Iris pigment epithelial cell (primary cell): Measurements from ENCODE around the gene SLC39A11.
"Not testable (repeated sequence)": the region's sequence is repeated elsewhere in the genome, so short reads cannot be mapped to it uniquely, and the experiment has no call there.

Experiments used
- DNase-seq: peaks from one replicate; pipeline ENCODE4 v3.0.0-alpha.2; 2011; ENCODE audit warnings: low read depth

Gene SLC39A11

DNA sequence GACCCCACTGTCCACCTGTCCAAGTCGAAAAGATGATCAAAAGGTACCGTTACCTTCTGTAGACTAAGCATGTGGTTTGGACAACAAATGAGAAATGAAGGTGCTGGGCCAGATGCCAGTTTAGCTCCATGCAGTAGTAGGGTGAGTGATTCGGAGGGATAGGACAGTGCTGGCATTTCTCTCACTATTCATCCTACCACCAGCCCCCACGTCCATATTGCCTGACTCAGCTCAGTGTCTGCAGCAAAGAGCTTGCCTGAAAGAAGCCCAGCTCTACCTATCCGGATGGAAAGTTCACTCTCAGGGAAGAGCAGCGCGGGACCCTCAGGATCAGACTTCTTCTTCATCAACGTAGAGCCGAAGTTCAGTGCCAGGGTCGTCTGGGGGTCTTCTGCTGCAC is 145.0 kb downstream of the SLC39A11 start:
- no peak for DNase-seq

GRCh38 chr17:72946696-72947095 is 145.8 kb downstream of the SLC39A11 start:
- DNase-seq = no peak

- no peak for DNase-seq
Measured at GRCh38 chr17:72946156-72946555, 146.3 kb downstream of the SLC39A11 start.

DNA sequence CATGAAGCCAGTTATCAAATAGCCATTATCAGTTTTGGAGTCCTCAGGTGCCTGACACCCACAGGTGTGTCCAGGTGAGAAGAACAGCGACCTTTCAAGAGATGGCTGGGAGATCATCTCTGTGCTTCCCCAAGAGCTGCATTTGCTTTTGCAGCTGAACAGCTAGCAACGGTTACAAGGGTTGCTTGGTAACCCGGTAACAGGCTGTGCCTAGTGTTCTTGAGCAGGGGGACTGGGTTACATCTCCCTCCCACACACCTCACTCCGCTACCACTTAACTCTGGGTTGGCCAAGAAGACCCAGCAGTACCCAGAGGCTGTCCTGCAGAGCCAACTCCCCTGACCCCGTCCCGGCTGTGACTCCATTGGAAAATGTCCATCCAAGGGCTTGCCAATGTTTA is 147.0 kb downstream of the SLC39A11 start:
- DNase-seq = no peak

DNA sequence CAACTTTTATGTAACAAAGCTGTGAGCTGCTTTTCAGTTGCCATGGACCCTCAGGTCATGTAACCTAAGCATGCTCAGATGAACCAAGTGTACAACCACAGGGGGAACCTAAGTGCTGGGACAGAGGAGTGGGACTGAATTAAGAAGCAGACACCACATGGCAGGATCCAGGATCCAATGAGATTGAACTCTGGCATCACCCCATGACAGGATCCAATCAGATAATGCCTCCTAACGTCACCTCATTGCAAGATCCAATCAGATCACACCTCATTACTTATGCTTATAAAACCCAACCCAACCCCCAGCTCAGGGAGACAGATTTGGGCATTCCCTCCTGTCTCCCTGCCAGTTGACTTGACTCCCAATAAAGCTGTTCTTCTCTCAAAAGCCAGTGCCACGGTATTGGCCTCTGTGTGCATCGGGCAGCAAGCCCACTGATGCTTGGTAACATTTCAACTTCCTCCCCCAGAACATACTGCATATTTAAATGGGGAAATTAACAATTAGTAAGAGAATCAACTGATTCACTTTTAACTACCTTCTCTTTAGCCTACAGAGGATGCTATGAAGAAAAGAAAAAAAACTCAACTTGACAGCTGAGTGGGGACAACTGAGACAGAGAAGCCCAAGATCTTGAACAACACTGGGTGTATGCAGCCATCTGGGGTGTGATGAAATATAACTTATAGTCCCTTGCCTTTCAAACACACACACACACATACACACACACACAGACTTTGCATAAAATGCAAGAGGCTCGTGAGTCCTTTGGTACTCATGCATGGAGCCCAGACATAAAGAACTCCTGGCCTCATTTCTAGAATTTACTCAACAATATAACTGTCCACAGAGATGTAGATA is 148.4 kb downstream of the SLC39A11 start:
- DNase-seq = no peak

DNA sequence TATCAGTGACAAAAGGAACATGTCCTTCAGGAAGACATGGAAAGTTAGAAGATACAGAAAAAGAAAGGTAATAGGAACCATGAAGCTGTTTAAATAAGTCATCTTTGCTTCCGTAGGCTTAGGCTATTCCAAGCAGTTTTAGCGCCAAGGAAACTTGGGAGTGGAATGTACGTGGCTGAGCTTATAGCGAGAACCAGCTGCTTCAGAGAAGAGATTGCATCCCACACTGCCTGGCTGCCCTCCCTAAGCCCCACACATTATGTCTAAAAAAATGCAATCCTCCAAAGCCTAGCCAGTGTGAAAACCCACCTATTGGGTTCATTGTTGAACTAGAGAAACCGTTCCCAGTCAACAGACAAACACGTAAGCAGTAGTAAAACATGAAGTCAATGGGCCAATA is 149.9 kb downstream of the SLC39A11 start:
- DNase-seq = no peak

DNA sequence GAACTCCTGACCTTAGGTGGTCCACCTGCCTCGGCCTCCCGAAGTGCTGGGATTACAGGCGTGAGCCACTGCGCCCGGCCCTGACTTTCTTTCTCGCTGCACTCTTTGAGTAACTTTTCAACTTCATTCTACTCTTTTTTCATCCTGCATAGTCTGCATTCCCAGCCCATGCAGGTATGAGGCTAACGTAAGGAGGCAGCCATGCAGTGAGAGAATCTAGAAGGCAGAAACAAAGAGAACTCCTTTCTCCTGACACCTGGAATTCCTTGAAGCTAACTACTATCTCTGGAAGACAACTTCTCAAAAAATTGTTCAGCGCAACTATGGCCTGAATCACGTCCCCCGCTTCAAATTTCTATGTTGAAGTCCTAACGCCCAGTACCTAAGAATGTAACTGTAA is 152.0 kb downstream of the SLC39A11 start:
- DNase-seq = no peak

GRCh38 chr17:72938482-72938881 is 154.0 kb downstream of the SLC39A11 start:
- DNase-seq = no peak

DNA sequence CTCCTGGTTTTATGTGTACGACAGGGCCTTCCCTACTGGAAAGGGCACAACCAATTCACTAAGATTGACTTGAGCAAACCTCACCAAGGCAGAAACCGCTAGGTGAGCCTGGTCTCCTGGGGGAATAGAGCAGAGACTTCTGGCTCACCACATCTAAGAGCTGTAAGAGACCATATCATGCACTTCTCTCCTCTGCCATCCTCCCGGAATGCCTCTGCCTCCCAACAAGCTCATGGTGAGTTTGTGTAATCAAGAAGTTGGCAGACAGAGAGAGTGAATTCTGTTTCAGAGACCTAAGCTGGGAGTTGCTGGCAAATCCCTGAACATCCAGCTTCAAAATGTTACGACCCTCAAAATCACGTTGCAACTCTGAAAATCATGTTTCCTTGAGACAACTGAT is 154.8 kb downstream of the SLC39A11 start:
- DNase-seq = no peak

GRCh38 chr17:72937254-72937653 is 155.2 kb downstream of the SLC39A11 start:
- not testable (repeated sequence) for DNase-seq

- no peak for DNase-seq
Measured at GRCh38 chr17:72935984-72936383, 156.5 kb downstream of the SLC39A11 start.

DNA sequence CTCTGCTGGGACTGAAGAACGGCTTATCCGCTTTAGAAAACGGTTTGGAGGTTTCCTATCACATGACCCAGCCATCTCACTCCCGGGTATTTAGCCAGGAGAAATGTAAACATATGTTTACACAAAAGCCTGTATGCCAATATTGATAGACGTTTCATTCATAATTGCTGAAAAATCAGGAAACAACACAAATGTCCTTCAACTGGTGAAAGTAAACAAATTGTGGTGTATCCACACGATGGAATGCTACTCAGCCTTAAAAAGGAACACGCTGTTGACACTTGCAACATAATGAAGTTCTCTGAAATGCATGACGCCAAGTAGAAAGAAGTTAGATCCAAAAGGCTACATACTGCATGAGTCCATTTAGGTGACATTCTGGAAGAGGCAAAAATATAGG is 157.6 kb downstream of the SLC39A11 start:
- no peak for DNase-seq

- no peak for DNase-seq
Measured at GRCh38 chr17:72931635-72932034, 160.9 kb downstream of the SLC39A11 start.

GRCh38 chr17:72931163-72931562 is 161.3 kb downstream of the SLC39A11 start:
- no peak for DNase-seq

DNA sequence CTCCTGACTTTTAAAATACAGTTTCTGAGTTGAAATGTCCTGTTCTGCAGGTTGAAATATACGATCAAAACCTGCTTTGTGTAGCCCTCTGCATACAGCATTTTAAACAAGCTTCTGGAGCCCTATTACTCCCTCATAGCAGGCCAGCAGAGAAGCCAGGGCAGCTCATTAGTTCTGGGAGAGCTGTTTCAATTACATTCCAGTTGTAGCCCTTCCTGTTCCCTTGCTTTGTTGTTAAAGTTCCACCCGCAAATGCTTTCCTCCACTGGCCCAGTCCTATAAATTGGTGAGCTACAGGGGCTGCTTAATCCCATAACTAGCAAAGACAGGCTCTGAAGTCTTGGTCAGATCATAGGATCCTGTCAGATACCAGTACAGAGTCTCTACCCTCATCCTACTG is 162.5 kb downstream of the SLC39A11 start:
- DNase-seq = no peak

- DNase-seq = no peak
Measured at GRCh38 chr17:72928454-72929136, 163.9 kb downstream of the SLC39A11 start.

- no peak for DNase-seq
Measured at GRCh38 chr17:72927760-72928159, 164.7 kb downstream of the SLC39A11 start.

GRCh38 chr17:72927146-72927545 is 165.3 kb downstream of the SLC39A11 start:
- no peak for DNase-seq

GRCh38 chr17:72926171-72926570 is 166.3 kb downstream of the SLC39A11 start:
- DNase-seq = peak; percentile 78

GRCh38 chr17:72924196-72924595 is 168.3 kb downstream of the SLC39A11 start:
- DNase-seq = no peak

GRCh38 chr17:72922219-72922618 is 170.3 kb downstream of the SLC39A11 start:
- DNase-seq = no peak

GRCh38 chr17:72921347-72922054 is 171.0 kb downstream of the SLC39A11 start:
- DNase-seq = no peak

GRCh38 chr17:72920513-72920912 is 172.0 kb downstream of the SLC39A11 start:
- no peak for DNase-seq
